Hepatocyte (in vitro differentiated cells): Measurements from ENCODE around the gene SH3RF3.

Experiments used
- CTCF ChIP-seq: fragments of 200-600 bp; sonication (generic); IDR thresholded peaks from 2 replicates; pipeline ENCODE4 v1.5.1; 2016; ENCODE audit warnings: antibody characterized with exemption, mild to moderate bottlenecking; ENCODE audit not compliant: poor library complexity
- EZH2 ChIP-seq: fragments of 200-600 bp; sonication (generic); IDR thresholded peaks from 2 replicates; pipeline ENCODE4 v1.6.1; 2016; ENCODE audit warnings: antibody characterized with exemption, mild to moderate bottlenecking, borderline replicate concordance
- EZH2phosphoT487 ChIP-seq: fragments of 200-600 bp; sonication (generic); IDR thresholded peaks from one replicate; pipeline ENCODE4 v1.6.1; 2018; ENCODE audit warnings: antibody characterized with exemption, mild to moderate bottlenecking, low read depth, moderate library complexity; ENCODE audit not compliant: unreplicated experiment, severe bottlenecking

- TF ChIP-seq CTCF: no peak
- no peak for TF ChIP-seq EZH2phosphoT487
- no peak for TF ChIP-seq EZH2
Measured at GRCh38 chr2:109197491-109198418, 68.8 kb downstream of the SH3RF3 start.
